ENCODE results near the gene DMD.

Gene DMD

GRCh38 chrX:31291131-31291530 lies 1920.2 kb downstream of the DMD start:
- TF ChIP-seq SIN3A (IDR thresholded peaks at IDR 0.05; ENCODE audit: borderline replicate concordance, insufficient read depth, low read length) (no peak), POLR2AphosphoS5 (IDR thresholded peaks at IDR 0.05; ENCODE audit: low read depth, low read length) (no peak), TAF1 (IDR thresholded peaks at IDR 0.05; ENCODE audit: borderline replicate concordance, insufficient read depth, low read length) (no peak), FOXP2 (optimal IDR thresholded peaks at IDR 0.05; ENCODE audit: borderline replicate concordance, extremely low read depth, extremely low read length, insufficient read depth) (no peak), REST (IDR thresholded peaks at IDR 0.05; ENCODE audit: insufficient read depth in 1 of 2, low read depth in 2 of 2, low read length in 2 of 2) (no peak)

- TF ChIP-seq POLR2AphosphoS5 (IDR thresholded peaks at IDR 0.05; ENCODE audit: low read depth, low read length) = no peak
- no peak for TF ChIP-seq REST (IDR thresholded peaks at IDR 0.05; ENCODE audit: insufficient read depth in 1 of 2, low read depth in 2 of 2, low read length in 2 of 2)
- no peak for TF ChIP-seq FOXP2 (optimal IDR thresholded peaks at IDR 0.05; ENCODE audit: borderline replicate concordance, extremely low read depth, extremely low read length, insufficient read depth)
- no peak for TF ChIP-seq TAF1 (IDR thresholded peaks at IDR 0.05; ENCODE audit: borderline replicate concordance, insufficient read depth, low read length)
- TF ChIP-seq SIN3A (IDR thresholded peaks at IDR 0.05; ENCODE audit: borderline replicate concordance, insufficient read depth, low read length) = no peak
Observed at GRCh38 chrX:31287861-31288260, 1923.5 kb downstream of the DMD start.

DNA sequence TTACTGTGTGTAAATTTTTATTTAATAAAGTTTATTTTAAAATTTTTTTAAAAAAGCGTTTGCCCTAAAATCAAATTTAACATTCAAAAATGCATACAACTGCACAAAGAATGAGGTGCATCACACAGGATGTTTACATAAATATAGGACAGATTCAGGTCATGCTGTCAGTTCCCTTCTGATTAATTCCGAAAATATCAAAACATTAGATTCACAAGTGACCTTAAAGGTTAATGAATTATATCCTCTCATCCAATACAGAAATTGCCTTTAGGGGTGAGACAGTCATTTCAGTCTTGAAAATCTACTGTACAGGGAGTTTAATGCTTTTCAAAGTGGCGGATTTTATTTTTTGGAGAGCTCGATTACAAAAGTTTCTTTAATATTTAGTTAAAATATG lies 1930.8 kb downstream of the DMD start:
- TF ChIP-seq REST (IDR thresholded peaks at IDR 0.05; ENCODE audit: insufficient read depth in 1 of 2, low read depth in 2 of 2, low read length in 2 of 2) (no peak), FOXP2 (optimal IDR thresholded peaks at IDR 0.05; ENCODE audit: borderline replicate concordance, extremely low read depth, extremely low read length, insufficient read depth) (no peak), SIN3A (IDR thresholded peaks at IDR 0.05; ENCODE audit: borderline replicate concordance, insufficient read depth, low read length) (no peak), POLR2AphosphoS5 (IDR thresholded peaks at IDR 0.05; ENCODE audit: low read depth, low read length) (no peak), TAF1 (IDR thresholded peaks at IDR 0.05; ENCODE audit: borderline replicate concordance, insufficient read depth, low read length) (no peak)

GRCh38 chrX:31279359-31279758 lies 1932.0 kb downstream of the DMD start:
- TF ChIP-seq POLR2AphosphoS5 (IDR thresholded peaks at IDR 0.05; ENCODE audit: low read depth, low read length) = no peak
- TF ChIP-seq SIN3A (IDR thresholded peaks at IDR 0.05; ENCODE audit: borderline replicate concordance, insufficient read depth, low read length) = no peak
- TF ChIP-seq REST (IDR thresholded peaks at IDR 0.05; ENCODE audit: insufficient read depth in 1 of 2, low read depth in 2 of 2, low read length in 2 of 2) = no peak

DNA sequence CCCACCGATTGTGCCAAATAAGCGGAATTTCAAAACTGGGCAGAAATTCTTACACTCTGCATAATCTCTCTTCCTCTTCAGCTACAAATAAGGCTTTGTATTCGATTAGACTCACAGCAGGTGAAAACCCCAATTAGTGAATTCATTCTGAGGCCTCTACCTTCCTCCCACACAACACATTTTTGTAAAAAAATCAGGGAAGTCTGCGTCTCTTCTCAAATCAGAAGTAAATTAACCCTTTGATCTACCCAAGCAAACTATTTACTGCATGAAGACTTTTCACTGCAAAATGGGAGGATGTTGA lies 1938.9 kb downstream of the DMD start:
- TF ChIP-seq FOXP2 (optimal IDR thresholded peaks at IDR 0.05; ENCODE audit: borderline replicate concordance, extremely low read depth, extremely low read length, insufficient read depth) (no peak), REST (IDR thresholded peaks at IDR 0.05; ENCODE audit: insufficient read depth in 1 of 2, low read depth in 2 of 2, low read length in 2 of 2) (no peak), SIN3A (IDR thresholded peaks at IDR 0.05; ENCODE audit: borderline replicate concordance, insufficient read depth, low read length) (no peak), TAF1 (IDR thresholded peaks at IDR 0.05; ENCODE audit: borderline replicate concordance, insufficient read depth, low read length) (no peak), POLR2AphosphoS5 (IDR thresholded peaks at IDR 0.05; ENCODE audit: low read depth, low read length) (no peak)
